Measurements from ENCODE around the gene RTL9.
"Not testable (repeated sequence)": the region's sequence is repeated elsewhere in the genome, so short reads cannot be mapped to it uniquely, and the experiment has no call there.

RTL9 gene

GRCh38 chrX:110406250-110406649, 47.6 kb downstream of the RTL9 start:
- DNase-seq (ENCODE audit: low read depth in 2 of 2): not testable (repeated sequence)

GRCh38 chrX:110406822-110407221, 48.2 kb downstream of the RTL9 start:
- DNase-seq (ENCODE audit: low read depth in 2 of 2): no peak

GRCh38 chrX:110407910-110408545, 49.4 kb downstream of the RTL9 start:
- DNase-seq (ENCODE audit: low read depth in 2 of 2): peak in 1 of 2 donors; percentile 50

Measured in activated CD4-positive, alpha-beta T cell treated with anti-CD3 and anti-CD28 coated beads for 24 hours (primary cell).